B cell (primary cell): Measurements from ENCODE around the gene LCE6A. TPM values are rescaled to one million over a fixed set of nuclear protein-coding genes. Genes with fewer than 3 reads are reported as not detected.

ENCODE experiments used
- ATAC-seq: fragments of 200-7000 bp; cut with Tn5 transposase; one replicate; pipeline ENCODE4 v1.10.0; 2021; ENCODE audit warnings: low read depth, mild to moderate bottlenecking, moderate number of reproducible peaks, moderate library complexity
- CTCF ChIA-PET: fragments of 350-600 bp; sonication (Branson Sonifier 250); formaldehyde crosslinking; loops from one replicate; lab custom pipeline; 2021; ENCODE audit warnings: antibody characterized with exemption, inconsistent platforms; lab: Charles Lee
- POLR2A ChIA-PET: fragments of 350-600 bp; sonication (Branson Sonifier 250); formaldehyde crosslinking; loops from one replicate; lab custom pipeline; 2021; ENCODE audit warnings: antibody characterized with exemption; lab: Charles Lee
- DNase-seq: peaks from one replicate; pipeline ENCODE4 v3.0.0; 2013
- H2AFZ ChIP-seq: 2 replicates; pipeline ENCODE4 v1.6.1; 2012; ENCODE audit warnings: mild to moderate bottlenecking, low read depth, low read length; ENCODE audit not compliant: insufficient read depth, poor library complexity, severe bottlenecking
- H3K27ac ChIP-seq, 2 donors: 1 replicate in 1 of 2; 2 replicates in 1 of 2; pipeline ENCODE4 v1.5.1; 2012 to 2013; ENCODE audit warnings: low read length in 2 of 2, mild to moderate bottlenecking in 2 of 2, moderate library complexity in 1 of 2
- H3K27me3 ChIP-seq, 4 experiments: fragments of 200-600 bp in 1 of 4; sonication (generic) in 1 of 4; replicated peaks in 1 of 4; 1 replicate in 2 of 4; 2 replicates in 2 of 4; pipeline versions ENCODE4 v1.6.1 to v1.7.0; 2013 to 2016; ENCODE audit warnings: low read length in 3 of 4, mild to moderate bottlenecking in 2 of 4, mixed read lengths in 1 of 4, moderate library complexity in 1 of 4; ENCODE audit not compliant: insufficient read depth in 4 of 4, control insufficient read depth in 3 of 4; ENCODE audit errors: control extremely low read depth in 1 of 4
- H3K36me3 ChIP-seq, 2 experiments: replicated peaks in 1 of 2; 1 replicate in 1 of 2; 2 replicates in 1 of 2; pipeline versions ENCODE4 v1.6.1 to v1.7.1; 2013; ENCODE audit warnings: low read length in 1 of 2; ENCODE audit not compliant: insufficient read depth in 2 of 2, control insufficient read depth in 1 of 2; ENCODE audit errors: control extremely low read depth in 1 of 2, extremely low read depth in 1 of 2
- H3K4me1 ChIP-seq, 2 donors: fragments of 200-600 bp in 1 of 2; sonication (generic) in 1 of 2; 1 replicate in 1 of 2; 2 replicates in 1 of 2; pipeline versions ENCODE4 v1.5.1 to v1.6.1; 2013 to 2017; ENCODE audit warnings: low read length in 2 of 2; ENCODE audit not compliant: control insufficient read depth in 2 of 2, insufficient read depth in 2 of 2
- H3K4me2 ChIP-seq: replicated peaks from 2 replicates; pipeline ENCODE3; 2012; ENCODE audit warnings: mild to moderate bottlenecking, low read depth, low read length; ENCODE audit not compliant: poor library complexity, severe bottlenecking
- H3K4me3 ChIP-seq, 5 experiments: fragments of 200-600 bp in 1 of 5; sonication (generic) in 1 of 5; 1 replicate in 3 of 5; 2 replicates in 2 of 5; pipeline versions ENCODE4 v1.5.1 to v1.7.0; 2011 to 2016; ENCODE audit warnings: low read length in 4 of 5, mild to moderate bottlenecking in 4 of 5, low read depth in 2 of 5, control low read depth in 1 of 5, moderate library complexity in 1 of 5; ENCODE audit not compliant: insufficient read depth in 1 of 5; ENCODE audit errors: control extremely low read depth in 1 of 5, extremely low read depth in 1 of 5
- H3K79me2 ChIP-seq: fragments of 200-600 bp; sonication (generic); one replicate; pipeline ENCODE4 v1.6.0; 2016; ENCODE audit warnings: low read length; ENCODE audit not compliant: control insufficient read depth, insufficient read depth
- H3K9ac ChIP-seq: fragments of 200-600 bp; sonication (generic); 2 replicates; pipeline ENCODE4 v1.6.1; 2017; ENCODE audit warnings: mild to moderate bottlenecking, low read length, moderate library complexity
- H3K9me3 ChIP-seq, 3 donors: one replicate each; pipeline versions ENCODE4 v1.6.1 to v1.7.1; 2013; ENCODE audit warnings: low read length in 2 of 3; ENCODE audit not compliant: control insufficient read depth in 2 of 3, insufficient read depth in 1 of 3; ENCODE audit errors: control extremely low read depth in 1 of 3
- H4K20me1 ChIP-seq: 2 replicates; pipeline ENCODE4 v1.6.0; 2012; ENCODE audit warnings: mild to moderate bottlenecking, low read length; ENCODE audit not compliant: insufficient read depth, control insufficient read depth, poor library complexity, severe bottlenecking
- H3K27ac Mint-ChIP-seq: one replicate; pipeline ENCODE4 v1.8.0; 2021; ENCODE audit warnings: mixed read lengths
- H3K27me3 Mint-ChIP-seq: one replicate; pipeline ENCODE4 v1.8.0; 2021; ENCODE audit warnings: mixed read lengths
- H3K4me1 Mint-ChIP-seq: one replicate; pipeline ENCODE4 v1.8.0; 2021; ENCODE audit warnings: mixed read lengths
- H3K4me3 Mint-ChIP-seq: one replicate; pipeline ENCODE4 v1.8.0; 2021; ENCODE audit warnings: mixed read lengths
- H3K9me3 Mint-ChIP-seq: one replicate; pipeline ENCODE4 v1.8.0; 2022; ENCODE audit warnings: mixed read lengths; ENCODE audit not compliant: insufficient read depth
- EZH2 ChIP-seq: IDR thresholded peaks from 2 replicates; pipeline ENCODE4 v1.6.1; 2012; ENCODE audit warnings: borderline replicate concordance, low read depth, mild to moderate bottlenecking, moderate library complexity, low read length; ENCODE audit not compliant: insufficient read depth, poor library complexity, severe bottlenecking
- WGBS: methylation state at CpG from one replicate; pipeline ENCODE4 v1.1.5; 2013; ENCODE audit warnings: missing lambda C conversion rate; ENCODE audit not compliant: insufficient coverage; 5-methylcytosine and 5-hydroxymethylcytosine counted together
- intact Hi-C: fragments of 100-400 bp; cut with micrococcal nuclease; formaldehyde crosslinking; loops from one replicate; pipeline ENCODE4 v1.10.0; 2022
- polyA plus RNA-seq: library from polyadenylated mRNA; depleted of rRNA; stranded (reverse); fragments of >200 nt; gene quantifications from 2 replicates; pipeline ENCODE4 v1.2.3, GENCODE V29; 2012
- total RNA-seq, 2 donors: library from RNA; stranded (reverse); fragments of 120-200 nt in 1 of 2; gene quantifications; 1 replicate in 1 of 2; 2 replicates in 1 of 2; pipeline versions ENCODE4 v1.2.3 to v1.2.4, GENCODE V29; 2013 to 2022
- TF ChIP-seq, protein P1 (sequence below): fragments of 200-600 bp; IDR thresholded peaks from one replicate; pipeline ENCODE4 v1.8.0; 2022; ENCODE audit warnings: antibody characterized with exemption, mild to moderate bottlenecking

Gene LCE6A
- total and polyA plus RNA-seq, 2 donors (not counting 1 experiment from before 2014, with no cell fraction given): not detected

DNA sequence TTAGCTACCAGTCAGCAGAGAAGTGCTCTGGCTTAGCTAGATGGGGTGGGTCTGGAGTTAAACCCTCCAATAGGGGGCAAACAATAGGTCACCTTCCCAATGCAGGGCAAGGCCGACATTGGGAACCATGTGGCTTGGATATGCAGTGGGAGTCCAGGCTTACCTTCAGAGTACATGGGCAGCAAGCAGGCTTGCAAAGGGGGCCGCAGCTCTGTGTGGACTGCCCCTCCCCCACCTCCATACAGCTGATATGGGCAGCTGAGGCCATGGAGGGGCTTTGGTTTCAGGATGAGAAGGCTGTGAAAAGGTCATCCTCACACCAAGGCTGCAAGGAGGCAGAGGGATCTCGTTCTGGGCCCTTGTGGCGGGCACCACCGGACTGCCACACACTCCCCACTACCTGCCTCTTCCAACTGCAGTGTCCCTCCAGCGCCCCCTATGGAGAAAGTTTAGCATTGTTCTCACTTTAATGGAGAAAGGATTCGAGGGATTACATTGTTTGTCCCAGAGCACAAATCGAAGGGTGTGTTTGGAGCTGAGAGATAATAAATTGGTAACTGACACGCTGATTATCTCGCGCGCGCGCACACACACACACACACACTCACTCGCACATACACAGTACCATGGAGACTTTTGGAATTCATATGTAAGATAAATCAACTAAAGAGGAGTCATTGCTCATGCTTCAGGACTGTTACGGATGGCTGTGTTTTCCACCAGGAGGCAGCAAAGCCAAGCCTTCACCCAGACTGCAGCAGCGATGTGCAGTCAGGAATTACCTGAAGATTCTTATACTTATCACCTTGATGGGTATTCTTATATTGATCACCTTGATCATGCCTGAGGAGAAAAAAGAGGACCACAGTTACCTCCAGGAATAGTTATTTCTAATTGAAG is 28.4 kb downstream of the LCE6A start:
- peaks cover 2% of the 10 kb centered on the region for H3K4me1 Mint-ChIP-seq
- H3K36me3 ChIP-seq: no peaks in the 10 kb centered on the region
- H2AFZ ChIP-seq: no peak overlapping the region
- peaks cover 0 to 4% of the 10 kb centered on the region in 2 donors for H3K4me1 ChIP-seq
- no peaks in the 10 kb centered on the region for H3K79me2 ChIP-seq
- no peak overlapping the region for H3K4me3 Mint-ChIP-seq
- H3K4me3 ChIP-seq: no peak overlapping the region
- peaks cover 0 to 7% (median 1%) of the 10 kb centered on the region in 4 experiments for H3K27me3 ChIP-seq
- H3K4me2 ChIP-seq: no peak overlapping the region
- TF ChIP-seq, protein P1, sequence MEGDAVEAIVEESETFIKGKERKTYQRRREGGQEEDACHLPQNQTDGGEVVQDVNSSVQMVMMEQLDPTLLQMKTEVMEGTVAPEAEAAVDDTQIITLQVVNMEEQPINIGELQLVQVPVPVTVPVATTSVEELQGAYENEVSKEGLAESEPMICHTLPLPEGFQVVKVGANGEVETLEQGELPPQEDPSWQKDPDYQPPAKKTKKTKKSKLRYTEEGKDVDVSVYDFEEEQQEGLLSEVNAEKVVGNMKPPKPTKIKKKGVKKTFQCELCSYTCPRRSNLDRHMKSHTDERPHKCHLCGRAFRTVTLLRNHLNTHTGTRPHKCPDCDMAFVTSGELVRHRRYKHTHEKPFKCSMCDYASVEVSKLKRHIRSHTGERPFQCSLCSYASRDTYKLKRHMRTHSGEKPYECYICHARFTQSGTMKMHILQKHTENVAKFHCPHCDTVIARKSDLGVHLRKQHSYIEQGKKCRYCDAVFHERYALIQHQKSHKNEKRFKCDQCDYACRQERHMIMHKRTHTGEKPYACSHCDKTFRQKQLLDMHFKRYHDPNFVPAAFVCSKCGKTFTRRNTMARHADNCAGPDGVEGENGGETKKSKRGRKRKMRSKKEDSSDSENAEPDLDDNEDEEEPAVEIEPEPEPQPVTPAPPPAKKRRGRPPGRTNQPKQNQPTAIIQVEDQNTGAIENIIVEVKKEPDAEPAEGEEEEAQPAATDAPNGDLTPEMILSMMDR: no peak
- no peak for TF ChIP-seq EZH2
- DNase-seq (no peak), ATAC-seq (no peak)
- no peak overlapping the region for H3K9ac ChIP-seq
- ChIA-PET POLR2A (no interaction called here), CTCF (interaction anchor here (1.0 to 3.0 kb wide), 8 partner anchors 8 to 417 kb away, joined by 4 to 13 read pairs (median 8); no protein-coding TSS in a partner anchor)
- no peaks in the 10 kb centered on the region for H3K9me3 Mint-ChIP-seq
- H4K20me1 ChIP-seq: no peaks in the 10 kb centered on the region
- 82% methylated on average over 2 of the region's 17 CpGs for WGBS
- peaks cover 13% of the 10 kb centered on the region for H3K27me3 Mint-ChIP-seq
- H3K27ac ChIP-seq: no peak overlapping the region
- intact Hi-C loops: no loop called here
- no peaks in the 10 kb centered on the region for H3K9me3 ChIP-seq
- H3K27ac Mint-ChIP-seq: no peak overlapping the region

DNA sequence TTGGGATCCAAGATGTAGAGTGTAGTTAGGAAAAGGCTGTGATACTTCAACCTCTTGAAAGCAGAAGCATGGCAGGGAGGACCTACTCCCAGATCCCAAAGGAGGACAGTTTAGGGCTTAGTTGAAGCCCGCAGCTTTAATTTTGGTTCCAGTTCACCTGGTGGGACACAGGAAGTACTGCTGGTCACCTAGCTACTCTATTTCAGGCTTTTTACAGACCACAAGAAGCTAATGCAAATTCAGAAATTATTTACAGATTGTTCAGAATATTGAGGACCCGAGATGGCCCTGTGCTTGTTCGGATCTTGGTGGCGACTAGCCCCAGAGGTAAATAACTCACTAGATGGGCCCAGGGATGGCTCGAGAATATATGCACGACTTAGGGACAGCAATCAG is 29.1 kb downstream of the LCE6A start:
- Histone ChIP-seq H3K9me3 (no peaks in the 10 kb centered on the region), H3K79me2 (no peaks in the 10 kb centered on the region), H3K9ac (no peak overlapping the region), H3K27ac (no peak overlapping the region), H3K4me1 (peaks cover 0 to 4% of the 10 kb centered on the region in 2 donors), H2AFZ (no peak overlapping the region), H3K36me3 (no peaks in the 10 kb centered on the region), H3K27me3 (peaks cover 0 to 7% (median 1%) of the 10 kb centered on the region in 4 experiments), H4K20me1 (no peaks in the 10 kb centered on the region), H3K4me2 (no peak overlapping the region), H3K4me3 (no peak overlapping the region)
- H3K4me1 Mint-ChIP-seq: peaks cover 2% of the 10 kb centered on the region
- H3K4me3 Mint-ChIP-seq: no peak overlapping the region
- POLR2A ChIA-PET: no interaction called here
- TF ChIP-seq EZH2: no peak
- TF ChIP-seq, protein P1: no peak
- 70% methylated on average over 6 of the region's 6 CpGs for WGBS
- no peak overlapping the region for H3K27ac Mint-ChIP-seq
- no peak for DNase-seq
- intact Hi-C loops: no loop called here
- no peaks in the 10 kb centered on the region for H3K9me3 Mint-ChIP-seq
- H3K27me3 Mint-ChIP-seq: peaks cover 17% of the 10 kb centered on the region
- CTCF ChIA-PET: interaction anchor here (1.8 to 2.2 kb wide), 3 partner anchors 11 to 417 kb away, joined by 4 to 7 read pairs (median 5); no protein-coding TSS in a partner anchor
- ATAC-seq: no peak
